Hippocampal formation (tissue), 2 donors: ENCODE results near the gene EPB42.
"Not testable (repeated sequence)": the region's sequence is repeated elsewhere in the genome, so short reads cannot be mapped to it uniquely, and the experiment has no call there.

Source experiments
- DNase-seq, 2 donors: peaks; one replicate each; lab custom pipeline; 2025; lab: John Stamatoyannopoulos, UW

EPB42 gene

GRCh38 chr15:43185157-43186002 lies 35.4 kb downstream of the EPB42 start, which contains the start of gene CCNDBP1:
TSS of gene CCNDBP1 (plus strand) at chr15:43185403. CDS start at chr15:43185499, 96 bp downstream.
- DNase-seq: peak; percentile 64 to 76

- no peak for DNase-seq
Observed at GRCh38 chr15:43184407-43185124, 36.3 kb downstream of the EPB42 start.

- no peak for DNase-seq
Observed at GRCh38 chr15:43183270-43183669, 37.5 kb downstream of the EPB42 start.

GRCh38 chr15:43177147-43177546 lies 43.7 kb downstream of the EPB42 start:
- DNase-seq: not testable (repeated sequence)

- not testable (repeated sequence) for DNase-seq
Observed at GRCh38 chr15:43175656-43176309, 45.0 kb downstream of the EPB42 start.

GRCh38 chr15:43169888-43170287 lies 50.9 kb downstream of the EPB42 start:
- DNase-seq: no peak

GRCh38 chr15:43168192-43169107 lies 52.4 kb downstream of the EPB42 start:
- peak in 1 of 2 donors; percentile 16 for DNase-seq

GRCh38 chr15:43167261-43167660 lies 53.6 kb downstream of the EPB42 start:
- not testable (repeated sequence) for DNase-seq

GRCh38 chr15:43165801-43166325 lies 55.0 kb downstream of the EPB42 start:
- no peak for DNase-seq

GRCh38 chr15:43153269-43153668 lies 67.5 kb downstream of the EPB42 start:
- DNase-seq: no peak

- DNase-seq: no peak
Observed at GRCh38 chr15:43151688-43152087, 69.1 kb downstream of the EPB42 start.

GRCh38 chr15:43150191-43150929 lies 70.5 kb downstream of the EPB42 start:
- DNase-seq: no peak
